ENCODE results near the gene TTC9B. TPM values are rescaled to one million over a fixed set of nuclear protein-coding genes. Genes with fewer than 3 reads are reported as not detected.

Gene TTC9B
- total RNA-seq, 1 donor from 2014 or later: not detected

DNA sequence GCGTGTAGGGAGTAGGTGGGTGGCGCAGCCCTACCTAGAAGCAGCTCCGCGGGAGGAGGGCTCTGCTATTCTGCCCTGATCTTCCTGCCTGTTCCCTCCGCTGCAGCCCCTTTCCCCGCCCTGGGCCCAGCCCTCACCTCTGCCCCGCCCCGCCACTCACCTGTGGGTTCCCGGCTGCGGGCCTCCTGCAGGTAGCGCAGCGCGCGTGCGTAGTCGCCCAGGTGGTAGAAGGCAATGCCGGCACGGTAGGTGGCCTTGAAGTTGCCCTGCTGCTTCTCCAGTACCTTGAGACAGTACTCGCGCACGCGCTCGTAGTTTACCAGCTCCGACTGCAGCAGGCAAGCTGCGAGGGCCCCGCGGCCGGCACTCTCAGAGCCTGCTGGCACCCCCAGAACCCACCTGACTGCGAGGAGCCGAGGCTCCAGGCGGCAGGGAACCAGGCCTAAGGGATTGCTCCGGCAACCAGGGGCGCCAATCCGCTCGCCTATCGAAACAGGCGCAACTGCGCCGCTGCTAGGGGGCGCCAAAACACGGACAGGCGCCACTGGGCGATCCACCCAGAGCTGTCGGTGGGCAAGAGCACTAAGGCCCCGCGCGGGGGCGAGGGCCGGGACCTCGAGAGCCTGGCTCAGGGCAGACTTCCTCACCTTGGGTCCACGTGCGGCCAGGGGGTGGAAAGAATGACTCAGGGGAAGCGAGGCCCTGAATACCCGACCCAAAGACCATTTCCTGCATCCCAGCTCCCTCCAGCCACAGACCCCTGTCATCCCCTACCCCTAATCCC lies 965 bp downstream of the TTC9B start:
- Mint-ChIP-seq H3K4me1 (peaks cover 6% of the 10 kb centered on the region), H3K9me3 (peaks cover 3% of the 10 kb centered on the region), H3K36me3 (no peaks in the 10 kb centered on the region), H3K27me3 (ENCODE audit: insufficient read depth, low read depth) (peaks cover 47% of the 10 kb centered on the region), H3K4me3 (peak overlapping the region; percentile 10), H3K27ac (no peak overlapping the region)
- DNase-seq (ENCODE audit: low spot score): peak; percentile 41
- Histone ChIP-seq H3K27ac (no peak overlapping the region), H3K4me2 (no peak overlapping the region), H4K20me1 (ENCODE audit: low read depth) (peaks cover 21% of the 10 kb centered on the region), H3K9me3 (ENCODE audit: low read depth) (no peaks in the 10 kb centered on the region), H3K4me1 (no peaks in the 10 kb centered on the region), H3K79me2 (ENCODE audit: low read depth) (no peaks in the 10 kb centered on the region), H3K4me3 (no peak overlapping the region), H3F3A (ENCODE audit: low read depth) (peaks cover 19% of the 10 kb centered on the region), H3K27me3 (peaks cover 65% of the 10 kb centered on the region), H3K9ac (no peak overlapping the region), H3K36me3 (no peaks in the 10 kb centered on the region), H2AFZ (replicated peaks) (no peak overlapping the region)
- TF ChIP-seq EZH2 (IDR thresholded peaks at IDR 0.05) (peak; percentile 78), EZH2phosphoT487 (IDR thresholded peaks at IDR 0.05) (peak; percentile 22)
- TF ChIP-seq, protein P1, sequence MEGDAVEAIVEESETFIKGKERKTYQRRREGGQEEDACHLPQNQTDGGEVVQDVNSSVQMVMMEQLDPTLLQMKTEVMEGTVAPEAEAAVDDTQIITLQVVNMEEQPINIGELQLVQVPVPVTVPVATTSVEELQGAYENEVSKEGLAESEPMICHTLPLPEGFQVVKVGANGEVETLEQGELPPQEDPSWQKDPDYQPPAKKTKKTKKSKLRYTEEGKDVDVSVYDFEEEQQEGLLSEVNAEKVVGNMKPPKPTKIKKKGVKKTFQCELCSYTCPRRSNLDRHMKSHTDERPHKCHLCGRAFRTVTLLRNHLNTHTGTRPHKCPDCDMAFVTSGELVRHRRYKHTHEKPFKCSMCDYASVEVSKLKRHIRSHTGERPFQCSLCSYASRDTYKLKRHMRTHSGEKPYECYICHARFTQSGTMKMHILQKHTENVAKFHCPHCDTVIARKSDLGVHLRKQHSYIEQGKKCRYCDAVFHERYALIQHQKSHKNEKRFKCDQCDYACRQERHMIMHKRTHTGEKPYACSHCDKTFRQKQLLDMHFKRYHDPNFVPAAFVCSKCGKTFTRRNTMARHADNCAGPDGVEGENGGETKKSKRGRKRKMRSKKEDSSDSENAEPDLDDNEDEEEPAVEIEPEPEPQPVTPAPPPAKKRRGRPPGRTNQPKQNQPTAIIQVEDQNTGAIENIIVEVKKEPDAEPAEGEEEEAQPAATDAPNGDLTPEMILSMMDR (IDR thresholded peaks at IDR 0.05): peak; percentile 50

DNA sequence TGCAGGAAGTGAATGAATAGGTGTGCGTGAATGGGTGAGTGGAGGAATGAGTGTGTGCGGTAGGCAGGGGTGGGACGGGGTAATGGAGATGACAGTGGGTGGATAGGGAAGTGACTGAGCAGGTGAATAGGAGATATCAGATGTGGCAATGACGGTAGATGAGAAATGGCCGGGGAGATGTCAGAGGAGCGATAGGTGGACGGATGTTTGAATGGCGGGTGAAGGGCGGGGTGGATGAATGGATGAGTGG lies 1.5 kb downstream of the TTC9B start:
- DNase-seq (ENCODE audit: low spot score): no peak
- Histone ChIP-seq H3K4me2 (no peak overlapping the region), H3K4me1 (no peaks in the 10 kb centered on the region), H3K79me2 (ENCODE audit: low read depth) (no peaks in the 10 kb centered on the region), H3K36me3 (no peaks in the 10 kb centered on the region), H3K27ac (no peak overlapping the region), H3K9me3 (ENCODE audit: low read depth) (no peaks in the 10 kb centered on the region), H2AFZ (replicated peaks) (no peak overlapping the region), H3F3A (ENCODE audit: low read depth) (peaks cover 19% of the 10 kb centered on the region), H4K20me1 (ENCODE audit: low read depth) (peaks cover 21% of the 10 kb centered on the region), H3K4me3 (no peak overlapping the region), H3K9ac (no peak overlapping the region), H3K27me3 (peaks cover 62% of the 10 kb centered on the region)
- Mint-ChIP-seq H3K9me3 (no peaks in the 10 kb centered on the region), H3K4me1 (peaks cover 6% of the 10 kb centered on the region), H3K27ac (no peak overlapping the region), H3K36me3 (no peaks in the 10 kb centered on the region), H3K27me3 (ENCODE audit: insufficient read depth, low read depth) (peaks cover 42% of the 10 kb centered on the region), H3K4me3 (peak overlapping the region; percentile 10)
- TF ChIP-seq EZH2phosphoT487 (IDR thresholded peaks at IDR 0.05): peak; percentile 4
- peak; percentile 71 for TF ChIP-seq EZH2 (IDR thresholded peaks at IDR 0.05)
- TF ChIP-seq, protein P1 (IDR thresholded peaks at IDR 0.05): no peak

DNA sequence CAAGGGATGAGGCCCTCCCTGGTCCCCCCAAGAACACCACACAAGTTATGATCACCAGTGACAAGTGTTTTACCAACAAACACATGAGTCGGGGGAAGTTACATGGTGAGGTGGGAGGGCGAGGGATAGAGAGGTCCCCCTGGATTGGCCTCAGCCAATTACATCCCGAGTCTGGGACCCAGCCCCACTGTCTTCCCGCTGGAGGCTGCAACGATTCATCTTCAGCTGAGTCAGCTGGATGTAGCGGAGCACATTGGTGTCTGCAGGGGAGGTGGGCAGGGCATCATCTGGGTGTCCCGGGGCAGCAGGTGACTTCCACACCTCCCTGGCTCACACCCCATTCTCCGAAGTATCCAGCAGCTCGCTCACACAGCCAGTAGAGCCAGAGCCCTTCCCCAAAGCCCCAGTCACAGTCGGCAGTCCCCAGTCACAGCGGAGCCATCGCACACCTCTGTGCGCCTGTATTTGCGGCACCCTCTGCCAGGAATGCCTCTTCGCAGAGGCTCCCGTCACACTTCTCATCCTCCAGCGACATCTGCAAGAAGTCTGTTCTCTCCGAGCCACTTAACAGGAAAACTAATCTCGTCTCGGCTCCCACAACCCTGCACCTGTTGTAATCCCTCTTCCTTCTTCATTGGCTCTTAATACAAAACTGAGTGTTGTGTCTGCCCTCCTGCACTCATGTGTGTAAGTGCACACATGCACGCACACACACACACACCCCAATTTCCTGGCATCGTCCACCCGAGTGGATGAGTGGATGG lies 2.0 kb downstream of the TTC9B start:
- Histone ChIP-seq H3K9me3 (ENCODE audit: low read depth) (no peaks in the 10 kb centered on the region), H3K36me3 (no peaks in the 10 kb centered on the region), H2AFZ (replicated peaks) (no peak overlapping the region), H3K4me3 (no peak overlapping the region), H3F3A (ENCODE audit: low read depth) (peaks cover 19% of the 10 kb centered on the region), H3K27me3 (peaks cover 57% of the 10 kb centered on the region), H3K4me2 (no peak overlapping the region), H3K9ac (no peak overlapping the region), H3K27ac (no peak overlapping the region), H3K79me2 (ENCODE audit: low read depth) (no peaks in the 10 kb centered on the region), H4K20me1 (ENCODE audit: low read depth) (peaks cover 21% of the 10 kb centered on the region), H3K4me1 (no peaks in the 10 kb centered on the region)
- TF ChIP-seq EZH2 (IDR thresholded peaks at IDR 0.05) (no peak), EZH2phosphoT487 (IDR thresholded peaks at IDR 0.05) (no peak)
- TF ChIP-seq, protein P1 (IDR thresholded peaks at IDR 0.05): no peak
- Mint-ChIP-seq H3K4me1 (peaks cover 6% of the 10 kb centered on the region), H3K9me3 (no peaks in the 10 kb centered on the region), H3K4me3 (peak overlapping the region; percentile 10), H3K27me3 (ENCODE audit: insufficient read depth, low read depth) (peaks cover 39% of the 10 kb centered on the region), H3K27ac (no peak overlapping the region), H3K36me3 (no peaks in the 10 kb centered on the region)
- DNase-seq (ENCODE audit: low spot score): no peak

Measured in neural progenitor cell (in vitro differentiated cells).